Measurements from ENCODE around the gene SCYGR4. TPM values are rescaled to one million over a fixed set of nuclear protein-coding genes. Genes with fewer than 3 reads are reported as not detected.
A peak's percentile ranks its signal among the peaks of the same experiment; 100 is the strongest.

SCYGR4 gene, protein sequence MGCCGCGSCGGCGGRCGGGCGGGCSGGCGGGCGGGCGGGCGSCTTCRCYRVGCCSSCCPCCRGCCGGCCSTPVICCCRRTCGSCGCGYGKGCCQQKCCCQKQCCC
- total RNA-seq: not detected

DNA sequence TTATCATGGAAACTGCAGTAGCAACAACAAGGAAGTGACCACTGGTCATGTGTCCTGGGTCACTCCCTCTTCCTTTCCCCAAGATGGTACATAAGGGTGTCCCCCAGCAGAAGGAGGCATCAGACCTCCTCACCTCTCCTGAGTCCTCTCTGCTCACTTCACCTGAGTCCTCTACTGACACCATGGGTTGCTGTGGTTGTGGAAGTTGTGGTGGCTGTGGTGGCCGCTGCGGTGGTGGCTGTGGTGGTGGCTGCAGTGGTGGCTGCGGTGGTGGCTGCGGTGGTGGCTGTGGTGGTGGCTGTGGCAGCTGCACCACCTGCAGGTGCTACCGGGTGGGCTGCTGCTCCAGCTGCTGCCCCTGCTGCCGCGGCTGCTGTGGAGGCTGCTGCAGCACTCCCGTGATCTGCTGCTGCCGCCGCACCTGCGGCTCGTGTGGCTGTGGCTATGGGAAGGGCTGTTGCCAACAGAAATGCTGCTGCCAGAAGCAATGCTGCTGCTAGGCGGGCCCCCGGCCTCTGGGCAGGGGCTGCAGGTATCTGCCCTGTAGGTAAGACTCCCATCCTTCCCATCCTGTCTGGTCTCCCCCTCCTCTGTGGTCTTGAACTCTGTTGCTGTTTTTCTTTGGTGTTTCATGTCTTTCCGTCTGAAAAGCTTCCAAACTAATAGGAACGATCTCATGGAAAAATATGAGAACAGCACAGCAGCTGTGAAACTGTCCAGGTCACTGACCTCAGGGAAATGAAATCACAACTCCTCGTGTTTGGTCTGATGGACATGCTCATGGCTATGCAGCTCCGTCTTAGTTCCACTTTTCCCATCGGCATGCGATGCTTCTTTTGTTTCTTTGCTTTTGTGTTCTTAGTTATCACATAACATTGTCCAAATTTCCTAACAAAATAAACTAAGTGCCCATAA lies at the start of gene SCYGR4:
TSS of gene SCYGR4 (plus strand) at position 183 of the 915 bp plus-strand sequence. CDS start at position 183, 0 bp downstream.
- H3K9me3 ChIP-seq: no peaks in the 10 kb centered on the region
- H3K4me3 ChIP-seq: no peak within 1 kb of the TSS
- peaks cover 0 to 5% (median 0%) of the 10 kb centered on the region in 4 donors for H3K4me1 ChIP-seq
- DNase-seq: peak in 1 of 2 donors; percentile 72
- ATAC-seq (ENCODE audit: low FRiP score in 2 of 2): peak in 1 of 2 donors; percentile 76
- no peak for TF ChIP-seq EP300 (IDR thresholded peaks at IDR 0.05)
- TF ChIP-seq POLR2A (IDR thresholded peaks at IDR 0.05): no peak
- TF ChIP-seq POLR2AphosphoS5 (IDR thresholded peaks at IDR 0.05): no peak
- TF ChIP-seq, protein P1, sequence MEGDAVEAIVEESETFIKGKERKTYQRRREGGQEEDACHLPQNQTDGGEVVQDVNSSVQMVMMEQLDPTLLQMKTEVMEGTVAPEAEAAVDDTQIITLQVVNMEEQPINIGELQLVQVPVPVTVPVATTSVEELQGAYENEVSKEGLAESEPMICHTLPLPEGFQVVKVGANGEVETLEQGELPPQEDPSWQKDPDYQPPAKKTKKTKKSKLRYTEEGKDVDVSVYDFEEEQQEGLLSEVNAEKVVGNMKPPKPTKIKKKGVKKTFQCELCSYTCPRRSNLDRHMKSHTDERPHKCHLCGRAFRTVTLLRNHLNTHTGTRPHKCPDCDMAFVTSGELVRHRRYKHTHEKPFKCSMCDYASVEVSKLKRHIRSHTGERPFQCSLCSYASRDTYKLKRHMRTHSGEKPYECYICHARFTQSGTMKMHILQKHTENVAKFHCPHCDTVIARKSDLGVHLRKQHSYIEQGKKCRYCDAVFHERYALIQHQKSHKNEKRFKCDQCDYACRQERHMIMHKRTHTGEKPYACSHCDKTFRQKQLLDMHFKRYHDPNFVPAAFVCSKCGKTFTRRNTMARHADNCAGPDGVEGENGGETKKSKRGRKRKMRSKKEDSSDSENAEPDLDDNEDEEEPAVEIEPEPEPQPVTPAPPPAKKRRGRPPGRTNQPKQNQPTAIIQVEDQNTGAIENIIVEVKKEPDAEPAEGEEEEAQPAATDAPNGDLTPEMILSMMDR (IDR thresholded peaks at IDR 0.05): no peak
- H3K27ac ChIP-seq: no peak within 1 kb of the TSS
- no peaks in the 10 kb centered on the region for H3K27me3 ChIP-seq
- 82 to 84% methylated on average over 8 to 20 of the region's 20 CpGs for WGBS, 2 donors
- H3K36me3 ChIP-seq: no peaks in the 10 kb centered on the region

DNA sequence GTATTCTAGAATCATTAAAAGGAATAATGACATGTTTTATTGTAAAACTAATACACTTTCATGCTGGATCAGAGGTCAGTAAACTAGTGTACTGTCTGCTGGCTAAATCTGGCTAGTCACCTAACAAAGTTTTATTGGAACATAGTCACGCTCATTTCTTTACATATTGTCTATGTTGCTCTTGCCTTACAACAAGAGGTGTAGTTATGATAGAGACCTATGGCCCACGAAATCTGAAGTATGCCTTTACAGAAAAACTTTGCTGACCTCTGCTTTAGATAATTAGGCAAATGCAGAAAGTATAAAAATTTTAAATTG lies 48.5 kb upstream of the SCYGR4 start:
- no peak for DNase-seq
- WGBS, 2 donors: 87 to 94% methylated on average over 2 of the region's 2 CpGs
- peaks cover 0 to 6% (median 0%) of the 10 kb centered on the region in 4 donors for H3K36me3 ChIP-seq
- H3K4me1 ChIP-seq: no peaks in the 10 kb centered on the region
- no peaks in the 10 kb centered on the region for H3K27me3 ChIP-seq
- no peaks in the 10 kb centered on the region for H3K9me3 ChIP-seq
- TF ChIP-seq POLR2A (IDR thresholded peaks at IDR 0.05): no peak
- TF ChIP-seq POLR2AphosphoS5 (IDR thresholded peaks at IDR 0.05): no peak
- TF ChIP-seq, protein P1 (IDR thresholded peaks at IDR 0.05): no peak
- no peak for TF ChIP-seq EP300 (IDR thresholded peaks at IDR 0.05)
- H3K4me3 ChIP-seq: no peak overlapping the region
- ATAC-seq (ENCODE audit: low FRiP score in 2 of 2): no peak
- H3K27ac ChIP-seq: no peak overlapping the region

DNA sequence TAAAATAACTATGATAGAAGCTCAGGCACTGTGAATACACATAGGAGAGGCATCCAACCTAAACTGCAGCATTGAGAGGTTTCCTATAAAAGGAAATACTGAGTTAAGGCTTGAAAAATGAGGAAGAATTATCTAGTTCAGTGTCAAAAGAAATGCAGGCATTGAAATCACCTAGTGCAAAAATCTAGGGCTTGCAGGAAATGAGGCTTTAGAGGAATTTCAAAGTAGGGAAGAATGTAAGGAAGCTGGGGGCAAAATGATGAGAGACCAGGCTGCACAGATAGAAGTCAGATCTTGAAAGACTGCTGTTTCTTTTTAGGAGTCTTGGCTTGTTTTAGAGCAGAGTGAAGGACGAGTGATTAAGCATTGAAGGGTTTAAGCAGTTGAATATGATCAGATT lies 46.7 kb upstream of the SCYGR4 start:
- WGBS, 2 donors: 26 to 45% methylated on average over 1 of the region's 1 CpG
- Histone ChIP-seq H3K4me1 (no peaks in the 10 kb centered on the region), H3K9me3 (no peaks in the 10 kb centered on the region), H3K27me3 (no peaks in the 10 kb centered on the region), H3K4me3 (no peak overlapping the region), H3K27ac (no peak overlapping the region), H3K36me3 (peaks cover 0 to 3% (median 0%) of the 10 kb centered on the region in 4 donors)
- no peak for DNase-seq
- ATAC-seq (ENCODE audit: low FRiP score in 2 of 2): no peak
- no peak for TF ChIP-seq EP300 (IDR thresholded peaks at IDR 0.05)
- no peak for TF ChIP-seq POLR2AphosphoS5 (IDR thresholded peaks at IDR 0.05)
- no peak for TF ChIP-seq POLR2A (IDR thresholded peaks at IDR 0.05)
- TF ChIP-seq, protein P1 (IDR thresholded peaks at IDR 0.05): no peak

DNA sequence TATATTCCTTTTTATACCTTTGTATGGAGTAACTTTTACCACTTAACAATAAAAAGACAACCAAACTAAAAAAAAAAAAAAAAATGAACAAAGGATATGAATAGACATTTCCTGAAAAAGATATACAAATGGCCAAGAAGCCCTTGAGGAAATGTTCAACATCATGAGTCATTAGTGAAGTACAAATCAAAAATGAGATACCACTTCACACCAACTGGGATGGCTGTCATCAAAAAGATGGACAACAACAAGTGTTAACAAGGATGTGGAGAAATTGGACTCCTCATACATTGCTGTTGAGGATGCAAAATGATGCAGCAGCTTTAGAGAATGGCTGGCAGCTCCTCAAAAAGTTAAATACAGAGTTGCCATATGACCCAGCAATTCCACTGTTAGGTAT lies 41.2 kb upstream of the SCYGR4 start:
- Histone ChIP-seq H3K9me3 (no peaks in the 10 kb centered on the region), H3K4me1 (no peaks in the 10 kb centered on the region), H3K36me3 (no peaks in the 10 kb centered on the region), H3K4me3 (no peak overlapping the region), H3K27me3 (no peaks in the 10 kb centered on the region), H3K27ac (no peak overlapping the region)
- DNase-seq (no peak), ATAC-seq (ENCODE audit: low FRiP score in 2 of 2) (no peak)
- TF ChIP-seq POLR2AphosphoS5 (IDR thresholded peaks at IDR 0.05) (no peak), EP300 (IDR thresholded peaks at IDR 0.05) (no peak), POLR2A (IDR thresholded peaks at IDR 0.05) (no peak)
- TF ChIP-seq, protein P1 (IDR thresholded peaks at IDR 0.05): no peak

Measured in upper lobe of left lung (tissue), 6 donors.